PFSK-1 (cell line): ENCODE data around the gene STK32A.

ENCODE experiments used
- FOXP2 ChIP-seq: optimal IDR thresholded peaks from 2 replicates; pipeline ENCODE3; 2011; ENCODE audit warnings: borderline replicate concordance, control low read depth, inconsistent platforms; ENCODE audit not compliant: insufficient read depth; ENCODE audit errors: extremely low read length, extremely low read depth
- POLR2AphosphoS5 ChIP-seq: IDR thresholded peaks from 2 replicates; pipeline ENCODE4 v1.6.1; 2012; ENCODE audit warnings: low read depth, mild to moderate bottlenecking, control low read depth, low read length, moderate library complexity
- SIN3A ChIP-seq: IDR thresholded peaks from 2 replicates; pipeline ENCODE4 v1.6.1; 2012; ENCODE audit warnings: mild to moderate bottlenecking, low read length, moderate library complexity, borderline replicate concordance; ENCODE audit not compliant: insufficient read depth
- TAF1 ChIP-seq: IDR thresholded peaks from 2 replicates; pipeline ENCODE4 v1.6.1; 2012; ENCODE audit warnings: low read length, control low read depth, borderline replicate concordance; ENCODE audit not compliant: insufficient read depth
- TF ChIP-seq, protein P1 (sequence below), 2 experiments: IDR thresholded peaks; 2 replicates each; pipeline versions ENCODE4 v1.6.1 to v1.8.0; 2011 to 2012; ENCODE audit warnings: low read depth in 2 of 2, low read length in 2 of 2, control low read depth in 1 of 2, inconsistent platforms in 1 of 2, mild to moderate bottlenecking in 1 of 2, moderate library complexity in 1 of 2; ENCODE audit not compliant: insufficient read depth in 1 of 2

STK32A gene

DNA sequence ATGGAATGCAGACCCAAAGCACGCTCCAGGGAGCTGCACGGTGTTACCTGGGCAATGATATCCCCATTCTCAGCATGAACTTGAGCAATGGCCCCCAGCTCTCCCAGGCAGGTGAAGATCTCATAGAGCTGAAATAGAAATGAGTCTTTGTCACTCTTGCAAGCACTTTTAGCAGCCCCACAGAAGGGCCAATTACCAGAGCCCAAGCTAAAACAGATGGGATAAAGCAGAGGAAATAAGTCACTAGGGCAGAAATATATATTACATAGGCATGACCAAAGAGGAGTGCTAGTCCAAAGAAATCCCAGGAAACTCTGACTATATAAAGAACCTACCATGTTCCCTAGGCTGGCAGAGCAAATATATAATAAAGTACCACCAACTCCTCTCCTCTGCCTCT lies 177.7 kb downstream of the STK32A start:
- TF ChIP-seq SIN3A, result no peak
- no peak for TF ChIP-seq TAF1
- no peak for TF ChIP-seq POLR2AphosphoS5
- no peak for TF ChIP-seq FOXP2

- TF ChIP-seq POLR2AphosphoS5 (no peak), TAF1 (no peak), SIN3A (no peak), FOXP2 (no peak)
These were observed 178.4 kb downstream of the STK32A start for GRCh38 chr5:147413266-147413665.

DNA sequence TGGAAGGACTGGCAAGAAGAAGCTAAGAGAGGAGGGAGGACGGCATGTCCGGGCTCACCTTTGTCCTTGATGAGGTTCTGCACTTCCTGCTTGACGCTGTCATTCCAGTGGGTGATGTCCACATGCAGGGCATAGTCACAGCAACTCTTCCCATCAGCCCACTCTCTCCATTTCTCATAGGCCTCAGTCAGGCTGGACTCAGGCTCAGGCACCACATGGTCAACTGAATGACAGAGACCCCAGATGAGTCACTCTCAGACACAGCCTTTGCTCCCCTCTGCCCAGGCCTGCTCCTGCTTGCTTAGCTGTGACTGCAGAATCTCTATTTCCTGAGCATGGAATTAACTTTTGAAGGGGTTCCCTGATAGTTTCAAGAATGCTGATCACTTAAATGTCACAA lies 180.8 kb downstream of the STK32A start:
- no peak for TF ChIP-seq TAF1
- no peak for TF ChIP-seq FOXP2
- no peak for TF ChIP-seq SIN3A
- TF ChIP-seq, protein P1, sequence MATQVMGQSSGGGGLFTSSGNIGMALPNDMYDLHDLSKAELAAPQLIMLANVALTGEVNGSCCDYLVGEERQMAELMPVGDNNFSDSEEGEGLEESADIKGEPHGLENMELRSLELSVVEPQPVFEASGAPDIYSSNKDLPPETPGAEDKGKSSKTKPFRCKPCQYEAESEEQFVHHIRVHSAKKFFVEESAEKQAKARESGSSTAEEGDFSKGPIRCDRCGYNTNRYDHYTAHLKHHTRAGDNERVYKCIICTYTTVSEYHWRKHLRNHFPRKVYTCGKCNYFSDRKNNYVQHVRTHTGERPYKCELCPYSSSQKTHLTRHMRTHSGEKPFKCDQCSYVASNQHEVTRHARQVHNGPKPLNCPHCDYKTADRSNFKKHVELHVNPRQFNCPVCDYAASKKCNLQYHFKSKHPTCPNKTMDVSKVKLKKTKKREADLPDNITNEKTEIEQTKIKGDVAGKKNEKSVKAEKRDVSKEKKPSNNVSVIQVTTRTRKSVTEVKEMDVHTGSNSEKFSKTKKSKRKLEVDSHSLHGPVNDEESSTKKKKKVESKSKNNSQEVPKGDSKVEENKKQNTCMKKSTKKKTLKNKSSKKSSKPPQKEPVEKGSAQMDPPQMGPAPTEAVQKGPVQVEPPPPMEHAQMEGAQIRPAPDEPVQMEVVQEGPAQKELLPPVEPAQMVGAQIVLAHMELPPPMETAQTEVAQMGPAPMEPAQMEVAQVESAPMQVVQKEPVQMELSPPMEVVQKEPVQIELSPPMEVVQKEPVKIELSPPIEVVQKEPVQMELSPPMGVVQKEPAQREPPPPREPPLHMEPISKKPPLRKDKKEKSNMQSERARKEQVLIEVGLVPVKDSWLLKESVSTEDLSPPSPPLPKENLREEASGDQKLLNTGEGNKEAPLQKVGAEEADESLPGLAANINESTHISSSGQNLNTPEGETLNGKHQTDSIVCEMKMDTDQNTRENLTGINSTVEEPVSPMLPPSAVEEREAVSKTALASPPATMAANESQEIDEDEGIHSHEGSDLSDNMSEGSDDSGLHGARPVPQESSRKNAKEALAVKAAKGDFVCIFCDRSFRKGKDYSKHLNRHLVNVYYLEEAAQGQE (IDR thresholded peaks at IDR 0.05; ENCODE audit: insufficient read depth in 1 of 2, low read depth in 2 of 2, low read length in 2 of 2), result no peak
- TF ChIP-seq POLR2AphosphoS5, result no peak

DNA sequence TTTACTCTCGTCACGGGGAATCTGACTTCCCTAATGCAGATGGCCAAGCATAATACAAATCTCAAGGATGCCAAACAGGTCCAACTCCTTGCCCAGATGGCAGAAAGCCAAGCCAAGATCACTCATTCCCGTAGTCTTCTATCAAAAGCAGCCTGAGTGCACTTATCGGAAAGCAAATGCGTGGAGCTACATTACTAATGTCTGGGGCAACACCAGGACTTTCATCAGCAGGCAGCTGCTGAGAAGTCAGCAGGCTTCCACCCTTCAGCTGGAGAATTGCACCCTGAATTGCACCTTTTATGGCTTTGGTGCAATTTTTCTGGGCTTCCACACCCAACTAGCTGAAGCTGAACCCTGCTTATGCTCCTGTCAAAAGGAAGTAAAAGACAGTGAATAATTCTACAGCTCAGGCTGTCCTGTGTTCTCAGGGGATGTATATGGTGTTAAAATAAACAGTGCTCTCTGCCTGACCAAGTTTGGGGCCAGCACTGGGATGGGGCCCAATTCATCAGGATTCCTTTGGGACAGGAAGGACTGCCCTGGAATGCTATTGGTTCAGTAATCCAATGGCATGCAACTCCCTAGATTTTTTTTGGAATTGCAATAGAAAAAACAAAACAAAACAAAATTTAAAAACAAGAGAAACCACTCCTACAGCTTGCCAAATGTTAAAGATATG lies 182.4 kb downstream of the STK32A start:
- TF ChIP-seq POLR2AphosphoS5 (no peak), TAF1 (no peak), SIN3A (no peak), FOXP2 (no peak)
- TF ChIP-seq, protein P1 (IDR thresholded peaks at IDR 0.05; ENCODE audit: insufficient read depth in 1 of 2, low read depth in 2 of 2, low read length in 2 of 2), result no peak

DNA sequence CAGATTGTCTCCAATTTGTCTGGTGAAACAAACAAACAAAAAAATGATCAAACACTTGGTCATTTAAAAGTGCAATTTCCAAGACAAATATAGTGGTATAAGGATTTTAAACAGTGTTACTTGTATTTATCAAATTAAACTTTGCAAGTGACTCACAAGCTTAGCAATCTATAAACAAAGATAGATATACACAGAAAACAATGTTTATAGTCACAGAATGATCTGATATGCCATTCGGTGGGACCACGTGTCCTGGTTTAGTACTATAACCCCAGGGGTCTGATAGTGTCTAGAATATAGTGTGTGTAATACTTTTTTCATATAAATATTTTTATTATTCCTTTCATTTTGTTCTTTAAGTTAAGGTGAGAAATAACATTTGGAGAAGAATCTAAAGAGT lies 183.8 kb downstream of the STK32A start:
- TF ChIP-seq POLR2AphosphoS5 (no peak), SIN3A (no peak), FOXP2 (no peak), TAF1 (no peak)
- TF ChIP-seq, protein P1 (IDR thresholded peaks at IDR 0.05; ENCODE audit: insufficient read depth in 1 of 2, low read depth in 2 of 2, low read length in 2 of 2), result no peak
